NB4 (cell line): Measurements from ENCODE around the gene DLG1.
"Not testable (repeated sequence)": the region's sequence is repeated elsewhere in the genome, so short reads cannot be mapped to it uniquely, and the experiment has no call there.

ENCODE experiments used
- MYC ChIP-seq: IDR thresholded peaks from 2 replicates; pipeline ENCODE4 v1.6.1; 2011; ENCODE audit warnings: low read depth, low read length
- POLR2A ChIP-seq: IDR thresholded peaks from 2 replicates; pipeline ENCODE4 v1.6.1; 2011; ENCODE audit warnings: mild to moderate bottlenecking; ENCODE audit not compliant: insufficient read length; ENCODE audit errors: extremely low read depth
- TF ChIP-seq, protein P1 (sequence below): IDR thresholded peaks from one replicate; pipeline ENCODE4 v1.5.1; 2012; ENCODE audit warnings: low read depth, low read length
- TF ChIP-seq, protein P2 (sequence below): IDR thresholded peaks from 2 replicates; pipeline ENCODE4 v1.6.1; 2011; ENCODE audit warnings: low read depth, low read length

DNA sequence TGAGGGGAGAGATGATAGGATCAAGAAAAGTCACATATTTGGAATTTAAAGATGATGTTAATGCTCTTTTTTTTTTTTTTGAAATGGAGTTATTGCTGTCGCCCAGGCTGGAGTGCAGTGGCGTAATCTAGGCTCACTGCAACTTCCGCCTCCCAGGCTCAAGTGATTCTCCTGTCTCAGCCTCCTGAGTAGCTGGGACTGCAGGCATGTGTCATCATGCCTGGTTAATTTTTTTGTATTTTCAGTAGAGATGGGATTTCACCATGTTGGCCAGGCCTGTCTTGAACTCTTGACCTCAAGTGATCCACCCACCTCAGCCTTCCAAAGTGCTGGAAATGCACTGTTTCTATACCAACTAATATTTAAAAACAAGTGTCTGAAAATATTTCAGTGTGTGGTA, 104.7 kb downstream of the DLG1 start:
- TF ChIP-seq, protein P1, sequence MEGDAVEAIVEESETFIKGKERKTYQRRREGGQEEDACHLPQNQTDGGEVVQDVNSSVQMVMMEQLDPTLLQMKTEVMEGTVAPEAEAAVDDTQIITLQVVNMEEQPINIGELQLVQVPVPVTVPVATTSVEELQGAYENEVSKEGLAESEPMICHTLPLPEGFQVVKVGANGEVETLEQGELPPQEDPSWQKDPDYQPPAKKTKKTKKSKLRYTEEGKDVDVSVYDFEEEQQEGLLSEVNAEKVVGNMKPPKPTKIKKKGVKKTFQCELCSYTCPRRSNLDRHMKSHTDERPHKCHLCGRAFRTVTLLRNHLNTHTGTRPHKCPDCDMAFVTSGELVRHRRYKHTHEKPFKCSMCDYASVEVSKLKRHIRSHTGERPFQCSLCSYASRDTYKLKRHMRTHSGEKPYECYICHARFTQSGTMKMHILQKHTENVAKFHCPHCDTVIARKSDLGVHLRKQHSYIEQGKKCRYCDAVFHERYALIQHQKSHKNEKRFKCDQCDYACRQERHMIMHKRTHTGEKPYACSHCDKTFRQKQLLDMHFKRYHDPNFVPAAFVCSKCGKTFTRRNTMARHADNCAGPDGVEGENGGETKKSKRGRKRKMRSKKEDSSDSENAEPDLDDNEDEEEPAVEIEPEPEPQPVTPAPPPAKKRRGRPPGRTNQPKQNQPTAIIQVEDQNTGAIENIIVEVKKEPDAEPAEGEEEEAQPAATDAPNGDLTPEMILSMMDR: not testable (repeated sequence)
- TF ChIP-seq, protein P2, sequence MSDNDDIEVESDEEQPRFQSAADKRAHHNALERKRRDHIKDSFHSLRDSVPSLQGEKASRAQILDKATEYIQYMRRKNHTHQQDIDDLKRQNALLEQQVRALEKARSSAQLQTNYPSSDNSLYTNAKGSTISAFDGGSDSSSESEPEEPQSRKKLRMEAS: not testable (repeated sequence)
- not testable (repeated sequence) for TF ChIP-seq POLR2A, MYC
